GM19395 (cell line): Measurements from ENCODE around the gene OLAH.
"Not testable (repeated sequence)": the region's sequence is repeated elsewhere in the genome, so short reads cannot be mapped to it uniquely, and the experiment has no call there.

ENCODE experiments used
- ATAC-seq: cut with Tn5 transposase; IDR thresholded peaks from one replicate; pipeline ENCODE4 v1.9.1; 2021; ENCODE audit warnings: mild to moderate bottlenecking, moderate library complexity; ENCODE audit not compliant: unreplicated experiment

OLAH gene

DNA sequence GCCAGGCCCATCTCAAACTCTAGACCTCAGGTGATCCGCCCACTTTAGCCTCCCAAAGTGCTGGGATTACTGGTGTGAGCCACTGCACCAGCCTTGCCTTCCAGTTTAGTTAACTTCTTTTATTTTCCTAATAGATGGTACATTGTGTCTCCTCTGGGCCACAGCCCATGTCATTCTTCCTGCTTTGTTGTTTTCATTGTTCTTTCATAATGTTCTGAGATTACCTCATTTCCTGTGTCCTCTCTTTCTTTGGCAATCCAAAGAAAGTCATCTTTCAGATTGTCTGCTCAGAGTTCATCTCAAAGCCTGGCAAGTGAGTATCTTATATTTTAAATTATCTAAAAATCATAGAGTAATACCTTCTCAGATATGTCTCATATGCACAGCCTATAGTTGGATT, at the start of gene OLAH:
TSS of gene OLAH (plus strand) at position 270 of the 400 bp plus-strand sequence. CDS start 3,346 bp downstream, outside the sequence.
- no peak for ATAC-seq

DNA sequence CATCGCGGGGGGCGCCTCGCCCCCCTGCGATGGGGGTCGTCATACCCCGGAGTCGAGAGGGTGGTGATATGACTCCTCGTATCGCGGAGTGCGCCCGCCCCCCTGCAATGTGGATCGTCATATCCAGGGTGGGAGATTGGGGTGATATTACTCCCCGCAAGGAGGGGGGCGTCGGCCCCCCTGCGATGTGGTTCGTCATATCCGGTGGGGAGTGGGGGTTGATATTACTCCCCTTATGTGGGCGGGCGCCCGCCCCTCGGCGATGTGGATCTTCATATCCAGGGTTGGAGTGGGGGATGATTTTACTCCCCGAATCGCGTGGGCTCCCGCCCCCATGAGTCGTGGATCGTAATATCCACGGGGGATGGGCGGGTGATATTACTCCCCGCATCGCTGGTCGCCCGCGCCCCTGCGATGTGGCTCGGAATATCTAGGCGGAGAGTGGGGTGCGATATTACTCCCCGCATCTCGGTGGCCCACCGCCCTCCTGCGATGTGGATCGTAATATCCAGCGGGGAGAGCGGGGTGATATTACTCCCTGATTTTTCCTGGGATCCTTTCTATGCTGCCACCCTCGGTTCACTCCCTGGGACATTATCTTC, 47.7 kb upstream of the OLAH start:
- ATAC-seq, result no peak

DNA sequence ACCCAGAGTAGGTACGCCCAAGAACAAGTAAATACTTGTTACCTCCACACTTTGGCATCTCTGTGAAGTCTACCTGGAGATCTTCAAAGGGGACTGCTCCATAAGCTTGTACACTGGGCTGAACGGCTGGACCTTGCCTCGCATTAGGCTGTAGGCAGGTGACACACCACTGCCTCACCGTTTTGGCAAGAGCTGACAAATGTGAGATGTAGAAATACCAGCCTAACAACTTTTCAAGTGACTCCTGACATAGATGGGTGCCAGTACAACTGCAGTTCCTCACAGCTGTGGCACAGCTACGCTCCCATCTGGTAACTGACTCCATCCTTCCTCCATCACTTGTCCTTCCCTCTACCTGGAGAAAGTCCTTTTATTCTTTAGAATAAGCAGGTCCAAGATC, 30.2 kb upstream of the OLAH start:
- ATAC-seq, result not testable (repeated sequence)

DNA sequence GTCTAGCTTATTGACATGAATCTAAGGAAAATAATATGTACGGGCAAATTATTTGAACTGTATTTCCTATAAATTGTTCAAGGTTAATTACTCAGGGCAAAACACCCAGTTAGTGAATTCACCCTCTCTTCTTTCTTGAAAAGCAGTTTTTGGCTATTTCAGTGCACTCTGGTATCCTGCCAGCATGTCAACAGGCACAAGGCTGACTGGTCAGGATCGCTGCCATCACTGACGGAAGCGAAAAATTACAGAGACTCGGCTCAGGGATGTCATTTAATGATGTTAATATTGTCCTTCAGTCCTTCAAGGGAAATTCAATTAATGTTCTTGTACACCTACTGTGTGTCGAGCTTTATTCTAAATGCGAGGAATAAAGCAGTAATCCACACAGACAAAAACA, 28.3 kb upstream of the OLAH start:
- no peak for ATAC-seq

DNA sequence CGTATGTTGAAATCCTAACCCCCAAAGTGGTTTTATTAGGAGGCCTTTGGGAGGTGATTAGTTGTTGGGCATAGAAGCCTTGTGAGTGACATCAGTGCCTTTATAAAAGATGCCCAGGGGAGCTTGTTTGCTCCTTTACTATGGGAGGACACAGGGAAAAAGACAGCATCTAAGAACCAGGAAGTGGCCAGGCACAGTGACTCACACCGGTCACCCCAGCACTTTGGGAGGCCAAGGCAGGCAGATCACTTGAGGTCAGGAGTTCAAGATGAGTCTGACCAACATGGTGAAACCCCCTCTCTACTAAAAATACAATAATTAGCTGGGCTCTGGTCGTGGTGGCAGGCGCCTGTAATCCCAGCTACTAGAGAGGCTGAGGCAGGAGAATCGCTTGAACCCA, 22.8 kb upstream of the OLAH start:
- ATAC-seq, result not testable (repeated sequence)

DNA sequence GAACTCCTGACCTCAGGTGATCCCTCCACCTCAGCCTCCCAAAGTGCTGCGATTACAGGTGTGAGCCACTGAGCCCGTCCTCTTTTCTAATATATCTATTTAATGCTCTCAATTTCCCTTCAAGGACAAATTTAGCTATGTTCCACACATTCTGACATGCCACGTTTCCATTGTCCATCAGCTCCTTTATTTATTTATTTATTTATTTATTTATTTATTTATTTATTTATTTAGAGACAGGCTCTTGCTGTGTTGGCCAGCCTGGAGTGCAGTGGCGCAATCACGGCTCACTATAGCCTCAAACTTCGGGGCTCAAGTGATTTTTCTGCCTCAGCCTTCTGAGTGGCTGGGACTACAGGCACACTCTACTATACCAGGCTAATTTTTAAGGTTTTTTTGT, 20.7 kb upstream of the OLAH start:
- not testable (repeated sequence) for ATAC-seq

DNA sequence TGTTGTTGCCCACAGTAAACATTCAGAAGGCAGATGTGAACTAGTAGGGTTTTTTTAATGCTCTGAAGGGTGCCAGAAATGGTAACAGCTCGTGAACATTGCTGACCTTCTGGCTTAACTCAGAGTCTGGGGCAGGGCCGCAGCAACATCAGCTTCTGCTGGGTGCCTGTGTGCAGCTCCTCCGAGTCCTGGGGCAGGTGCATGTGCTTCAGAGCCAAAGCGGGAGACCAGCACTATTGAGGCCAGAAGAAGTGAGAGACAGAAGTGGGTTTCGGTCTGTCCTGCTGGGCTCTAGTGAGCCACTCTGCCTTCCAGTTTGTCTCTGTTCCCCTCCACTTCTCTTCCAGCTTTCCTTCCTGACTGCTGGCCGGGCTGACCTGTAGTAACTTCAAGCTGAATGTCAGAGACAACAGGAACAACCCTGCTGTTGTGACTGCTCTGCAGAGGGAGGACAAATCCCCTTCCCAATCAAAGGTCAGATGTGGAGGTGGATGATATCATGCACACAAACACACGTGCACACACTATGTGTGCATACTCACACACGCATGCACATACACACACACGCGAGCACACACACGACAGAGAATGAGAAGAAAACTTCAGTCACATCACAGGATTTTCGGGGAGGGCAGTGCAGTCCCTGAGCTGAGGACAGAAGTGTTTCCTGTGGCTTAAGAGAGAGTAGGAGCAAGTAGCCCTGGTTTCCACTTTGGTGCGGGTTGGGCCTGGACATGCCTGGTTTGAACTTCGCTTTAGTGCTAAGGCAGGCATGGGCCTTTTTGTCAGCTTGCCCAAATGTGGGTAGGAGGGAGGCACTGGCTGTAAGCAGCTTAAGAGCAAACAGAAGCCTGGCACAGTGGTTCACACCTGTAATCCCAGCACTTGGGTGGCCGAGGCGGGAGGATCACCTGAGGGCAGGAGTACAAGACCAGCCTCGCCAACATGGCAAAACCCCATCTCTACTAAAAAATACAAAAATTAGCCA, 19.4 kb upstream of the OLAH start:
- not testable (repeated sequence) for ATAC-seq

DNA sequence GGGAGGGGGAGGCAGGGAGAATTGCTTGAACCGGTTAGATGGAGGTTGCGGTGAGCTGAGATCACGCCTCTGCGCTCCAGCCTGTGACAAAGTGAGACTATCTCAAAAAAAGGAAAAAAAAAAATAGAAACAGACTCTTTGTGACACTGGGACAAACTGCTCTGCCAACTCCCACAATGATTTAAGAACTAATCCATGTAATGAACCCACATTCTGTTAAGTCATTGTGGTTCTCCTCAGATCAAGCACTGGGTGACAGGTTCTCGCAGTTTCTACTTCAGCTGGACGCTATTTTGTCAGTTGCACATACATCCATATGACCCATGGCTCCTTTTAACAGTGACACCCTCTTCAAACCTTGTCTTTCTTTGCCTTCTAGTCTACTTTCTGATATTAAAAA, 18.7 kb upstream of the OLAH start:
- ATAC-seq, result not testable (repeated sequence)

DNA sequence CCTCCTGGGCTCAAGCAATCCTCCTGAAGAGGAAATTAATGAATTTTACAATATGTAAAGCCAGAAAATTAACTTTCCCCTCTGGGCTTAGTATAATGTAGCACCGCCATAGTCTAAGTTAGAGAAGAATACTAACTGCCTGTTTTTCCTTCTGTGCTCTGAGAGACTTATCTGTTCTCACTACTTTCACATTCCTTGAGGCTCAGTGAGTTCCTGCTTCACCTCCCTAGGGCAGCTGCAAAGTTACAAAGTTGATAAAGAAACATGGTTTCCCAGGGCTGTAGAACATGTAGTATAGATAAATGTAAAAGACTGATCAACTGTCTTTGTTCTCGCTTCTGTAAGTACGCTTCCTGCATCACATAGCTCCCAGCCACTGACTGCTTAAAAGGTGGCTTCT, 16.0 kb upstream of the OLAH start:
- no peak for ATAC-seq

DNA sequence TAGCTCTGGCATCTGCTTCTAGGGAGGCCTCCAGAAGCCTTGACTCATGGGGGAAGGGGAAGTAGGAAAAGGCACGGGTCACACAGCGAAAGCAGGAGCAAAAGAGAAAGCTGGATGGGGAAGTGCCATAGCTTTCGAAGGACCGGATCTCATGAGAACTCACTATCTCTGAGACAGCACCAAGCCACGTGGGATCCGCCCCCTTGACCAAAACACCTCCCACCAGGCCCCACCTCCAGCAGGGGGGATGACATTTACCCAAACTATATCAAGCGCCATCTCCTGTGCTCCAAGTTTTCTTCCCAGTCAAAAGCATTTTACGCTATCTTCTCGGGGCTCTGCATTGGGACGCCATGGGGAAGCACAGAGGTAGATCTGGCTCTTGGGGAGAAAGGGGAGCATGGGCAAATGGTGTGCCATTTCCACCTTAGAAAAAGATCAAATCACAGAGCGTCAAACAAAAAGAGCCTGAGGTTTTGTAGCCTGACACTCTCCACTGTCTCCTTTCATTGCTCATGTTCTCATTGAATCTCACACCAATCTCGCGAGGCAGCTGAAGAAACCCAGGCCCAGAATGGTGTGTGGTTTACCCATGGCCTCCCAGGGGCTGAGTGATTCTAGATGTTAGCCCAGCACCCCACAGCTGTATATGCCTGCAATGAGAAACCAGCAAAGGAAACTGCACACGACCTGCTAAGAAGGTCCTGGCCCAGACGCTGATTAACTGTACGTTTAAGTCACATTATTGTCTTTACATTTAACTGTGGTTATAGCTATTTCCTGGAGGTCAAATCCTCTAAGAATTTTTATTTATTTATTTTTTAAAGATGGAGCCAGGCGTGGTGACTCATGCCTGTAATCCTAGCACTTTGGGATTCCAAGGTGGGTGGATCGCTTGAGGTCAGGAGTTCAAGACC, 8.1 kb upstream of the OLAH start:
- ATAC-seq, result no peak

DNA sequence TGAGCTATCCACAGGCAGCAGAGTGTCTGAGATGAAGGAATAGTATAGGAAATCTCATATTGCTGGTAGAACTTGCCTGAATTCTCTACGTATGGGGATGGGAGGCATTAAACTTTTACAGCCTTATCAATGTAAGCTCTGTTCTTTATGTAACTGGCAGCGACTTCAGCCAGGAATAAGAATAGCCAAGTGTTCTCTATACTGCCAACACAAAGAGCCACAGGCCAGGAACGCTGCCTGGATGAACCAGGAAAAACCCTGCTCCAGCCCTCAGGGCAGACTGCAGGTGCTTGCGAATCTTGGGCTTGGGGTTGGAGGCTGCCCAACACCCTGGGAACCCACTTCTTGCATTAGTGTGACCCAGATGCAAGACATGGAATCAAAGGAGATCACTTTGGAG, 6.1 kb upstream of the OLAH start:
- ATAC-seq, result no peak

DNA sequence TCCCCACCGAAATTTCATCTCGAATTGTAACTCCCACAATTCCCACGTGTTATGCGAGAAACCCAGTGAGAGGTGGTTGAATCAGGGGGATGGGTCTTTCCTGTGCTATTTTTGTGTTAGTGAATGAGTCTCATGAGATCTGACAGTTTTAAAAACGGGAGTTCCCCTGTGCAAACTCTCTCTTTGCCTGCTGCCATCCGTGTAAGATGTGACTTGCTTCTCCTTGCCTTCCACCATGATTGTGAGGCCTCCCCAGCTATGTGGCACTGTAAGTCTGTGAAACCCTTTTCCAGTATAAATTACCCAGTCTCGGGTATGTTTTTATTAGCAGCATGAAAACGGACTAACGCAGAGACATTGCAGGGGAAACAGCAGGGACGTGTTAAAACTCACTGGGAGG, 5.3 kb upstream of the OLAH start:
- no peak for ATAC-seq

DNA sequence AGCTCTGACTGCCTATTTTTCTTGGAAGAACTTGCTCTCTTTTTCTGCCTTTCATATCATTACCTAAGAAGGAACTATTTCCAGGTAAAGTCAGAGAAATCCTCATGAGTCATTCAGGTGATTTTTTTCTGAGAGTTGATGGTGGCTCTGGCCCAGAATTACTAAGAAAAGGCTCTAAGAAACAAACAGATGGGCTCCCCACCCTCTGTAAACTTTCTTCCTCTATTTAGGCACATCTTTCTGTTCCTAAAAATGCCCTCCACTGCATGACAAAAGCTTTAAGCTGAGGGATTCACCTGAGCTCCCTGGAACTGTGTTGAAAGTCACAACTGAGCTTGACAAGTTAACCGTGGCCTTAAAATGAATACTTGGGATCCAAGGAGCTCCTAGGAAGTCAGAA, 1.6 kb downstream of the OLAH start:
- no peak for ATAC-seq

DNA sequence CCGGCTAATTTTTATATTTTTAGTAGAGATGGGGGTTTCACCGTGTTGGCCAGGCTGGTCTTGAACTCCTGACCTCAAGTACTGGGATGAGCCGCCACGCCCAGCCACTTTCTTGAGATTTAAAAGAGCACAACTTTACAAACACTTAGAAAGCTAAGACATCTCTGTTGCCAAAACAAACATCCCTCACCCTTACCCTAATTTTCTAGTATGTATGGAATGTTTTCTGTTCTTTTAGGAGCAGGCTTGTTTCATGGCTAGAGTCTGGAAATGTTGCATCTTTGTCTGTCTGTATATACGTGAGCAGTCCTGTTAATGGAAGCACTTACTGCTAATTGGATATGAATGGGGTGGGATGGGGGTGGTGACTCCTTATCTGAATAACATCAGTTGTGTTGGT, 2.9 kb downstream of the OLAH start:
- no peak for ATAC-seq

DNA sequence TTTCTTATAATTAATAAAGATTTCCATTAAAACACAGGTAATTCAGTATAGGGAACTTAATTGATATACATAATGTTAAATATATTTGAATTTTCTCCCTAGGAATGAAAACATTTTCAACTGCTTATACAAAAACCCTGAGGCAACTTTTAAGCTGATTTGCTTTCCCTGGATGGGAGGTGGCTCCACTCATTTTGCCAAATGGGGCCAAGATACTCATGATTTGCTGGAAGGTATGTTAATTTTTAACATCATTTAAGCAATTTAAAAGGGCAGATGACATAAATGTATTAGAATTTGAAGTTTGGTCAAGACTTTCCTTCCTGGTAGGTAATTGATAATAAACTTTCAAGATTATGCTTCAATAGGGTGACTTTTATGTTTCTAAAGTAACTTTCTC, 5.8 kb downstream of the OLAH start:
- ATAC-seq, result no peak

DNA sequence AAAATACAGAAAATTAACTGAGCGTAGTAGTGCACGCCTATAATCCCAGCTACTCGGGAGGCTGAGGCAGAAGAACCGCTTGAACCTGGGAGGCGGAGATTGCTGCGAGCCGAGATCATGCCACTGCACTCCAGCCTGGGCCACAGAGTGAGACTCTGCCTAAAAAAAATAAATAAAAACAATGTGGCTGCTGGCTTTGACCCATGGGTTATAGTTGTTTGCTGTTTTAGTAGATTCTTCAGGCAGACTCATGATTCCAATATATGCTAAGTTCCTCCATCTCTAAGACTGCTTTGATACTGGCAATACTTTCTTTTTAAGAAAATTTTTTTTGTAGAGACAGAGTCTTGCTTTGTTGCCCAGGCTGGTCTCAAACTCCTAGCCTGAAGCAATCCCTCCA, 8.4 kb downstream of the OLAH start:
- ATAC-seq, result no peak

DNA sequence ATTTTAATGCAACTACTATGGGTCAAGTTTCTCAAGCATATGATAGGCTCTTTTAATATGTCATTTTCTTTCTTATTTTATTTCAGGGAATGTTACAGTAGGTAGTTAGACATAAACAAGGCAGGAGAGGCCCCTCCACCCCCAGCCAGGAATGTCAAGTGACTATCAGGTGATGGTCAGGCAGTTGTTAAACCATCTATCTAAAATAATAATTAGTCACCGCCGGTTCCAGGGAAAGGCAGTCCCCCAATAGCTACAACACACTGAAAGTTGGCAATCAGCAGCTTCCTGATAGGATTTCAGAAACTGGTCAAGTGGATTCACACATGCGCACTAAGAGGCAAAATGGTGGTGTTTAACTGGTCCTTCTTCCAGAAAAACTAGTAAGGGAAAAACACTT, 9.3 kb downstream of the OLAH start:
- ATAC-seq, result no peak

DNA sequence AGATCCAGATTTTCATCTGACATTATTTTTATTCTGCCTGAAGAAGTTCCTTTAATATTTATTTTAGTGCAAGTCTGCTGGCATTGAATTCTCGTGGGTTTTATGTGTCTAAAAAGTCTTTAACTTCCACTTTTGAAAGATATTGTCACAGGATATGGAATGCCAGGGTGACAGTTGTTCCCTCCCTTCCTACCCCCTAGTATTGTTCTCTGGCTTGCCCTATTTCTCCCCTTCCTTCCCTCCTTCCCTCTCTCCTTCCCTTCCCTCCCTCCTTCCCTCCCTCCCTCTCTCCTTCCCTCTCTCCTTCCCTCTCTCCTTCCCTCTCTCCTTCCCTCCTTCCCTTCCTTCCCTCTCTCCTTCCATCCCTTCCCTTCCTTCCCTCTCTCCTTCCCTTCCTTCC, 14.9 kb downstream of the OLAH start:
- ATAC-seq, result no peak

DNA sequence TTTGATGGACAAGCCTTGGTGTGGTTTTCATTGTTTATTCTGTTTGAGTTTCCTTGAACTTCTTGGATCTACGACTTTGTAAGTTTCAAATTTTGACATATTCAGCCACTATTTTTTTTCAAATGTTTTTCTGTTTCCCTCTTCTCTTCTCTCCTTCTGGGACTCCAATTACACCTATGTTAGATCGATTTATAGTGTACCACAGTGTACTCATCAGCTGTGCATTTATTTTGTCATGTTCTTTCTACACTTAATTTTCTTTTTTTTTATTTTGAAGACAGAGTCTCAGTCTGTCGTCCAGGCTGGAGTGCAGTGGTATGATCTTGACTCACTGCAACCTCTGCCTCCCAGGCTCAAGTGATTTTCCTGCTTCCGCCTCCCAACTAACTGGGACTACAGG, 16.2 kb downstream of the OLAH start:
- no peak for ATAC-seq

DNA sequence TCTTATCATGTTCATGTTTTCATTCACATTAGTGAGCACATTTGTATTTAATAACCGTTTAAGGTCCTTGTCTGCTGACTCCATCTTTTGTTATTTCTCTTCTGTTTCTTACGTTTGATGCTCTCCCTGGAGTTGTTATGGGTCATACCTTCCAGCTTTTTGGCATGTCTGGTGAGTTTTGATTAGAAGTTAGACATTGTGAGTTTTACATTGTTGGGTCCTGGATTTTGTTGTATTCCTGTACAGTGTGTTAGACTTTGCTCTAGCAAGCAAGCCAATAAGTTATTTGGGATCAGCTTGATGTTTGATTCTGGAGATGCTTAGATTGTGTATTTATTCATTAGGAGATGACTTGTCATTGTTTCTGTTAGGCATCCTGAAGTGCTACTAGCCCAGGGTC, 16.9 kb downstream of the OLAH start:
- ATAC-seq, result no peak

DNA sequence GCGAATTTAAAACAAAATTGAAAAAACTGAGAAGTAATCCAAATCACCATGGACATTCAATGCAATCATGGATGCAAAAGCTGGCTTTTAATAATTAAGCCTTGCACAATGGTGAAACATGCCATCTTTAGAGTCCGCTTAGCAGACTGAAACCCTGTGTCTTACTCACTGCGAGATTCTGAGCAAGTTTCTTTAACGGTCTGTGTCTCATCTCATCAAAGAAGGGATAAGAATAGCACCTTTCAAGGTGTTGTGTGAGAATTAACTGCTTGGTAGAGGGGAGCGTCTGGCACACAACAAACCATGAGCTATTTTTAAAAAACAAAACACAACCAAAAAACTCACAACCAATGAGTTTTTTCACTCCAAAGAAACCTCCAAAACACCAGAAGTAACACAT, 23.4 kb downstream of the OLAH start:
- ATAC-seq, result no peak
